HUES64 (cell line): ENCODE results near the gene ARHGAP36.
A peak's percentile ranks its signal among the peaks of the same experiment; 100 is the strongest.

Experiments used
- H3K27ac ChIP-seq: 2 replicates; pipeline ENCODE4 v1.7.0; 2013; ENCODE audit warnings: low read depth, low read length, inconsistent platforms
- H3K27me3 ChIP-seq: 2 replicates; pipeline ENCODE4 v1.6.1; 2013; ENCODE audit warnings: mild to moderate bottlenecking, low read length; ENCODE audit not compliant: insufficient read depth
- H3K36me3 ChIP-seq: 2 replicates; pipeline ENCODE4 v1.6.1; 2013; ENCODE audit warnings: mild to moderate bottlenecking, low read length; ENCODE audit not compliant: insufficient read depth
- H3K4me1 ChIP-seq: 2 replicates; pipeline ENCODE4 v1.6.1; 2013; ENCODE audit warnings: mild to moderate bottlenecking, low read length, moderate library complexity; ENCODE audit not compliant: insufficient read depth
- H3K4me3 ChIP-seq: 2 replicates; pipeline ENCODE4 v1.5.1; 2013; ENCODE audit warnings: mild to moderate bottlenecking, low read length, moderate library complexity
- H3K9ac ChIP-seq: 2 replicates; pipeline ENCODE4 v1.6.1; 2013; ENCODE audit warnings: mild to moderate bottlenecking, low read depth, low read length
- H3K9me3 ChIP-seq: 2 replicates; pipeline ENCODE4 v1.6.1; 2013; ENCODE audit warnings: low read depth, low read length; ENCODE audit not compliant: insufficient read depth
- WGBS: fragments of 150-250, 120-280 bp; methylation state at CpG from one replicate; pipeline ENCODE4 v1.1.7; 2013; ENCODE audit warnings: missing lambda C conversion rate; 5-methylcytosine and 5-hydroxymethylcytosine counted together

The ARHGAP36 gene

DNA sequence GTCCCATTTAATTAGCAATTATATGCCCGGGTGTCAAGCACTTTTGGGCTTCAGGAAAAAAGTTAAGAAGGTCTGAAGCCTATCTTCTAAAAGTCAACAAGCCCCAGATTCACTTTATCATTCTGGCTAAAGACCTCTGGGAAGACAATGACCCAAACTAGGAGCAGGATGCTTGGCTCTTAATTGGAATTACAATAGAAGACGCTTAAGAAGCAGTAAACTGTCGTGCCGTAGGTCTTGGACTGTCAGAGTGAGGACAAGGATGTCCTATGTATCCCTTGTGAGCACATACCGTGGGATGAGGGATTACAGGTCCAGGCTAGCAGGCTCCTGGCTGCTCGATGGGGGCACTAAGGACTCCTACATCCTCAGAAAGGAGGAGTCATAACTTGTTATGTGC is 3.2 kb upstream of the ARHGAP36 start:
- Histone ChIP-seq H3K9ac (no peak overlapping the region), H3K9me3 (no peaks in the 10 kb centered on the region), H3K27ac (no peak overlapping the region), H3K4me3 (no peak overlapping the region), H3K27me3 (peaks cover 53% of the 10 kb centered on the region), H3K36me3 (no peaks in the 10 kb centered on the region), H3K4me1 (0 out of 2 replicates have a peak, but pooled peaks cover 5% of the 10 kb centered on the region)
- 38% methylated on average over 6 of the region's 6 CpGs for WGBS

DNA sequence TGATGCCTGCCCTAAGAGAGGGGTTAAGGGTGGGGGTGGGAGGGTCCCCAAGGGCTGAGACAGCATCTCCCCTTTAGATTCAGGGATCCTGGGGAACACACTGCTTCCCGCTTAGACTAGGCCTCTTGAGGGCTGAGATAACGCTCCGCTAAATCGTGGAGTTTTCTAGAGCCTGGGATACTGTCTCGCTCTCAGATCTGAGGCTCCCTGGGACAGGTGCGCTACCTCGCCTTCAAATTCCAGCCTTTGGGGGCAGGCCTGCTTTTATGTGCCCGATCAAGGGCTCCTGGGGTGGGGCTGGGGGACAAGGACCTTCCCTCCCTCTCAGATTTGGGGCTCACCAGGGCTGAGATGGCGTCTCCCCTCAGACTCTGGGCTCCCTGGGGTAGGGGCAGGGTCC is 440 bp upstream of the ARHGAP36 start:
- peaks cover 55% of the 10 kb centered on the region for H3K27me3 ChIP-seq
- WGBS: 45% methylated on average over 9 of the region's 9 CpGs
- H3K4me1 ChIP-seq: 0 out of 2 replicates have a peak, but pooled peaks cover 5% of the 10 kb centered on the region
- no peaks in the 10 kb centered on the region for H3K36me3 ChIP-seq
- H3K9me3 ChIP-seq: no peaks in the 10 kb centered on the region
- H3K4me3 ChIP-seq: peak overlapping the region; percentile 45
- H3K27ac ChIP-seq: no peak overlapping the region
- no peak overlapping the region for H3K9ac ChIP-seq

DNA sequence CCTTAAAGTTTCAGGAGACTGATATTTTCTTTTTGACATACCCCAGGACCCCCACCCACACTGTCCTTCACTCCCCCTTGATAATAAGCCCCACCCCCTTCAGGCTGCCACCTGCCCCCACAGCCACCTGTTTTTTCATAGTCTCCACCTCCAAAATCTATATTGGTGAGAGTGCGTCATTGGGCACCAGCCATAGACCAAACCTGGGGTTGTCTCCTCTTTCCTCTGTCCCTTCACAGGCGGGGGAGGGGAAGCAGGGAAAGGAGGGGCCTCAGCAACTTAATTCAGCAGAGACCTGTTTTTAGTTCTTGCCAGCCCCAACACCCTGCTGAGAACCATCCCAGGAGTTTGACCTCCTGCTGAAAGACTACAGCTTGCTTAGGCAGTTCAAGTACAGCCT is 1.1 kb downstream of the ARHGAP36 start:
- 80% methylated on average over 1 of the region's 2 CpGs for whole genome bisulfite sequencing
- Histone ChIP-seq H3K9me3 (no peaks in the 10 kb centered on the region), H3K4me1 (0 out of 2 replicates have a peak, but pooled peaks cover 5% of the 10 kb centered on the region), H3K9ac (no peak overlapping the region), H3K27me3 (peaks cover 55% of the 10 kb centered on the region), H3K27ac (no peak overlapping the region), H3K4me3 (no peak overlapping the region), H3K36me3 (no peaks in the 10 kb centered on the region)

DNA sequence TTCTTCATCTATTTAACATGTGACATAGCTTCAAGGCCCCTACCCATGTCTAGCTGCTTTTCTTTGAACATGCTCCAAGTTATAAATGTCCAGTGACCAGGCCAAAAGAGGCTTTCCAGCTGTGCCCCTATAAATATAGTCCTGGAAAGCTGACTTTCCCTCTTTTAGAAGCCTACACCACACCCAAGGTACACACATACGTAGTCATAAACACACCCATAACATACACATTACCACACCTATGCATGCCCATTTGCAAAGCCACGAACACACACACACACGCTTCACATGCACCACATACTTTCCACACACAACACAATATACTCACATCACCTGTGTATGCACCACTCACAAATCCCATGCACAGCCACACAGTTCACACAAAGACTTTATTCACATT is 2.0 kb downstream of the ARHGAP36 start:
- Histone ChIP-seq H3K36me3 (no peaks in the 10 kb centered on the region), H3K27ac (no peak overlapping the region), H3K9me3 (no peaks in the 10 kb centered on the region), H3K27me3 (peaks cover 52% of the 10 kb centered on the region), H3K9ac (no peak overlapping the region), H3K4me1 (no peaks in the 10 kb centered on the region), H3K4me3 (no peak overlapping the region)
- WGBS: 90% methylated on average over 3 of the region's 3 CpGs

DNA sequence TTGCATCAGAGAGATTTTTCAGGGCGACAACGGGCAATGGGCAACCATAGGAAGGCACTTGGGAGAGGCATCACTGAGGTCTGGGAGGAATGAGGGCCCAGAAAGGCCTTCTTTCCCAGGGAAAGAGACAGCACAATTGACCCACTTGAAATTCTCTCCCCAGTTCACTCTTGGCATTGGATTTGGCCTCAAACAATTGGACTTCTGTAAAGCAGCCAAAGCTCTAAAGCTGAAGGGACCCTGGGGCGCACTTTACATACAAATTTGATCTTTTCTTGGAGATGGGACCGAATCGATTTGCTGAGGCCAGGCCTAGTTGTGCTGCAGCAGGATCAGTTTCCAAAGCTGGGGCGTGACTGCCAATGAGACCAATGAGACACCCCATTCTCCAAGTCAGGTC is 3.2 kb downstream of the ARHGAP36 start:
- H3K27me3 ChIP-seq: peaks cover 40% of the 10 kb centered on the region
- H3K4me1 ChIP-seq: no peaks in the 10 kb centered on the region
- H3K4me3 ChIP-seq: no peak overlapping the region
- H3K36me3 ChIP-seq: no peaks in the 10 kb centered on the region
- 90% methylated on average over 6 of the region's 6 CpGs for WGBS
- no peak overlapping the region for H3K27ac ChIP-seq
- no peak overlapping the region for H3K9ac ChIP-seq
- H3K9me3 ChIP-seq: no peaks in the 10 kb centered on the region

DNA sequence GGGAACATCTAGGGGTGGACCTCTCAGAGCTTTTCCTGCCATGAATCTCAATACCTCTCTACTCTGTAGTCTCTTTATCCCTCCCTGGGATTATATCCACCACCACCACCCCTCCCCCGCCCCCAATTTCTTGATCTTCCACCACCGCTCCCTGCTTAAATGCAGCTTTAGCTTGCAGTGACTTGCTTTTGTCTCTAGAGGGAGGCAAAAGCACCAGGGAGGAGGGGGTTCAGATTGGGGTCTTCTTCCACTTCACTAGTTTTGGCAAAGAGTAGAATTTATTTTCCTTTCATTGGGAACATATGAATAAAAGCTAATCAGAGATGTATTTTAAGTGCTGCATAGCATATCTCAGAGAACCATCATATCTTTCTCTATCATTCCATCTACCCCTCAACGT is 5.5 kb downstream of the ARHGAP36 start:
- Histone ChIP-seq H3K4me3 (no peak overlapping the region), H3K36me3 (no peaks in the 10 kb centered on the region), H3K27me3 (peaks cover 35% of the 10 kb centered on the region), H3K27ac (no peak overlapping the region), H3K9me3 (no peaks in the 10 kb centered on the region), H3K4me1 (peaks cover 9% of the 10 kb centered on the region; the same call in 1 of the 2 replicates), H3K9ac (no peak overlapping the region)
- WGBS: 100% methylated on average over 1 of the region's 3 CpGs

DNA sequence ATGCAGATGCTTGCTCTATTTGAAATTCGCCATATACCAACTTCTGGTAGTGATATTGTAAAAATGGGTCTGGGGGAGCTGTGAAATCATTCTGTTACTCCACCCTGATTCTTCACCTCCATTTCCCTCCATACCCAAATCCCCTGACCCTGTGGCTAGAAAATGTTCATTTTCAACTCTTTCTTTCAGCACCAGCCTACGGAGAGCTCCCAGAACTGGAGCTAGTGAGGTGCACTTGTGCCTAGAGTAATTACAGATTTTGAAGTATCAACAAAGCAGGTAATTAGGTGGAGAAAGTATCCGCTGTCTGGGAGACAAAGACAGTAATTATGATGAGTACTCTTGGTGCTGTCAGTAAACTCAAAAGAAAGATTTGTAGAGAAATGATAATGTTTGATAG is 8.1 kb downstream of the ARHGAP36 start:
- no peak overlapping the region for H3K4me3 ChIP-seq
- H3K4me1 ChIP-seq: peaks cover 9% of the 10 kb centered on the region; the same call in 1 of the 2 replicates
- H3K36me3 ChIP-seq: no peaks in the 10 kb centered on the region
- no peak overlapping the region for H3K27ac ChIP-seq
- H3K9me3 ChIP-seq: no peaks in the 10 kb centered on the region
- peaks cover 41% of the 10 kb centered on the region for H3K27me3 ChIP-seq
- H3K9ac ChIP-seq: no peak overlapping the region
- WGBS: 60% methylated on average over 2 of the region's 3 CpGs

DNA sequence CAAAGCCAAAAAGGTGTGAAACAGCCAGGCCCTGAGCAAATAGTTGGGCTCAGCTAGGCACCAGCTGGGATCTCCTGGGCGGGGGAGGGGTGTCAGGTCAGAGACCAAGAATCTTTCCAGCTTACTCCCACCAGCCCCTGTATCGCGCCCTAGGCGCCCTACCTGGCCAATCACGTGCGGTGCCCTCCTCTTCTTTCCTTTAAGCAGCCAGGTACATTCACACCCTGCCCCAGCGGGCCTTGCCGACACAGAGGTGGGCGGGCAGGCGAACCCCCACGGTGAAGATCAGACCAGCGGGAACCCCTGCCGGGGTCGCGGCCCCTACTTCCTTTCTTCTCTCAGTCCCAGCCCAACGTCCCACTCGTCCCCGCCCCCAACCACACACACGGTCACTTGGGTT is 9.1 kb downstream of the ARHGAP36 start:
- no peaks in the 10 kb centered on the region for H3K9me3 ChIP-seq
- WGBS: 0% methylated on average over 19 of the region's 19 CpGs
- H3K9ac ChIP-seq: no peak overlapping the region
- H3K4me1 ChIP-seq: peaks cover 12% of the 10 kb centered on the region; the same call in 1 of the 2 replicates
- no peak overlapping the region for H3K27ac ChIP-seq
- H3K36me3 ChIP-seq: no peaks in the 10 kb centered on the region
- peaks cover 51% of the 10 kb centered on the region for H3K27me3 ChIP-seq
- H3K4me3 ChIP-seq: peak overlapping the region; percentile 61

DNA sequence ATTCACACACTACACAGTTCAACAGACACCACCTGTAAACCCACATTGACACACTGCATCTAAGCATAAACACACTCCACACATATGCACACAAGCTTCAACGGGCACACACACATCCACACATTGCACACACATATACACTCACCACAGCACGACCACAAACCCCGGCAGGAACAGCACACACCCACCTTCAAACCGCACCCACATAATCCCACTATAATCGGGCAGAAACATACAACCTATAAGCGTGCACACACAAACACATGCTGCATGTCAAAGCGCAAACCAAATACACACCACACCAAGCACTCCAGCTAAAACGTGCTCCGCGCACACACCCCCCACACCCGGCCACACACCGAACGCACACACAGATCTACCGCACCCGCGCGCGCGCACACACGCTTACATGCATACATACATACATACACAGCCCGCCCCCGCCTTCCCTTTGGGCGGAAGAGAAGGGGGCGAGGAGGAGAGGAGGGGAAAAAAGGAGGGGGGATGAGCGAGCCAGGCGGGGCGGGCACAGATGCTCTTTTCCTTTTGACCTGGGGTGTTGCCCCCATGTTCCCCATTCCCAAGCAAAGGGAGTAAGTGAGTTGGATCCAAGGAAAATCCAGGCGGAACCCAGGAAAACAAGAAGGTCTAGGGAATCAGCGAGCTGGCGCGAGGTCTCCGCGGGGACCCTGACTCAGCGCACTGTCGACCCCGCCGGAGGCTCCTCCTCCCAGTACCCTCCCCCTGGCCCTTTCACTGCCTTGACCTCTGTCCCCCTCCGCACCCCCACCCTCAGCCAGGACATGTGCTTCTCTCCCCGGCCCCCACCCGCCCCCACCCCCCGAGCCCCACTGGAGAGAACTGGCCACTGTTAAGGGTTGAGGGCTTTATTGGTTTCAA is 9.9 kb downstream of the ARHGAP36 start:
- no peaks in the 10 kb centered on the region for H3K9me3 ChIP-seq
- H3K27me3 ChIP-seq: peaks cover 60% of the 10 kb centered on the region
- H3K9ac ChIP-seq: no peak overlapping the region
- H3K36me3 ChIP-seq: no peaks in the 10 kb centered on the region
- peaks cover 12% of the 10 kb centered on the region; the same call in 1 of the 2 replicates for H3K4me1 ChIP-seq
- WGBS: under 1% methylated on average over 23 of the region's 41 CpGs
- peak overlapping the region; percentile 61 for H3K4me3 ChIP-seq
- no peak overlapping the region for H3K27ac ChIP-seq

DNA sequence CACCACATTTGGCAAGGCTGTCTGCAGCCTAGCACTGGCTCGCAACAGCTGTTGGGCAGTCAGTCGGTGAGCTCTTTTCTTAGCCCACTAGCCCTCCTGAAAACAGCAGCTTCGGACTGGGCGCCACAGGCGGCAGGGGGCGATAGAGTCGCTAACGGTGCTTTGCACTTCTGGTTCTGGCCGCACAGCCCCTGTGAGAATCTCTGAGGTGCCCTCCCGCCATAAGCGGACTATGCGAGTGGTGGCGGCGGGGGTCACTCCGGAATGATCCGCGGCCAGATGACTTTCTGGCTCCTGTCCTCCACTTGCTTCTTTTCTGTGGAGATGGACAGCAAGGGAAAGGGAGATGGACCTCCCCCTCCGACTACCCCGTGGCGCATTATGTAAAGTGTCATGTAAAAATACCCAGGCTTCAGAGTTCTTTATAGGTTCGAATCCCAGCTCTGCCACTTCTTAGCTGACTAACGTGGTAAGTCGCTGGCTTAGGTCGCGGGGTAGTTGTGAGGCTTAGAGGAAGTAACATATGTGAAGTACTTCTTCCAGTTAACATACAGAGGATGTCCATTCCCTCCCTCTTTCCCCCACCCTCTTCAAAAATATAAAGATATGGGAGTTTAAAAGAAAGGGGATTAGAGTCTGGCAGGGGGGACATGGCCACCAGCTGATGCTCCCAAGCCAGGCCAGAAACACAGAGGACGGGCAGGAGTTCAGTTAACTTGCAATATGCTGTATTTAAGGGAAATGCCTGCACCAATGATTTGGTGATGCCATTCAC is 11.0 kb downstream of the ARHGAP36 start:
- WGBS: 8% methylated on average over 22 of the region's 26 CpGs
- H3K27ac ChIP-seq: no peak overlapping the region
- H3K9me3 ChIP-seq: no peaks in the 10 kb centered on the region
- H3K4me1 ChIP-seq: peaks cover 12% of the 10 kb centered on the region; the same call in 1 of the 2 replicates
- no peak overlapping the region for H3K9ac ChIP-seq
- no peaks in the 10 kb centered on the region for H3K36me3 ChIP-seq
- peaks cover 70% of the 10 kb centered on the region for H3K27me3 ChIP-seq
- peak overlapping the region; percentile 45 for H3K4me3 ChIP-seq
